Superior temporal gyrus (tissue), 1 donor: ENCODE data around the gene NMNAT2.
A peak's percentile ranks its signal among the peaks of the same experiment; 100 is the strongest.
"Not testable (repeated sequence)": the region's sequence is repeated elsewhere in the genome, so short reads cannot be mapped to it uniquely, and the experiment has no call there.

ENCODE experiments used
- DNase-seq: peaks from one replicate; pipeline ENCODE4 v3.0.0-alpha.2; 2016; ENCODE audit errors: extremely low spot score

The NMNAT2 gene

GRCh38 chr1:183263886-183264602 is 154.1 kb downstream of the NMNAT2 start:
- DNase-seq = peak; percentile 31

GRCh38 chr1:183262628-183263200 is 155.5 kb downstream of the NMNAT2 start:
- DNase-seq = no peak

- no peak for DNase-seq
Observed at GRCh38 chr1:183259924-183260323, 158.3 kb downstream of the NMNAT2 start.

- no peak for DNase-seq
Observed at GRCh38 chr1:183255073-183255472, 163.1 kb downstream of the NMNAT2 start.

- DNase-seq = no peak
Observed at GRCh38 chr1:183251959-183252450, 166.2 kb downstream of the NMNAT2 start.

GRCh38 chr1:183251101-183251958 is 166.8 kb downstream of the NMNAT2 start:
- no peak for DNase-seq

- DNase-seq = no peak
Observed at GRCh38 chr1:183249941-183250452, 168.2 kb downstream of the NMNAT2 start.

GRCh38 chr1:183248989-183249691 is 169.0 kb downstream of the NMNAT2 start:
- DNase-seq = no peak

GRCh38 chr1:183247931-183248330 is 170.2 kb downstream of the NMNAT2 start:
- no peak for DNase-seq

GRCh38 chr1:183247484-183247883 is 170.7 kb downstream of the NMNAT2 start:
- no peak for DNase-seq

GRCh38 chr1:183247066-183247465 is 171.1 kb downstream of the NMNAT2 start:
- DNase-seq = no peak

GRCh38 chr1:183246436-183246835 is 171.7 kb downstream of the NMNAT2 start:
- no peak for DNase-seq

- no peak for DNase-seq
Observed at GRCh38 chr1:183245357-183245756, 172.8 kb downstream of the NMNAT2 start.

- no peak for DNase-seq
Observed at GRCh38 chr1:183244466-183244865, 173.7 kb downstream of the NMNAT2 start.

- no peak for DNase-seq
Observed at GRCh38 chr1:183243161-183244050, 174.8 kb downstream of the NMNAT2 start.

GRCh38 chr1:183242556-183242955 is 175.6 kb downstream of the NMNAT2 start:
- no peak for DNase-seq

GRCh38 chr1:183241471-183241870 is 176.7 kb downstream of the NMNAT2 start:
- no peak for DNase-seq

GRCh38 chr1:183240853-183241252 is 177.3 kb downstream of the NMNAT2 start:
- not testable (repeated sequence) for DNase-seq

- no peak for DNase-seq
Observed at GRCh38 chr1:183240526-183240825, 177.7 kb downstream of the NMNAT2 start.

GRCh38 chr1:183239793-183240525 is 178.2 kb downstream of the NMNAT2 start:
- DNase-seq = no peak
